DND-41 (cell line): ENCODE results near the gene WDFY3.

Source experiments
- EZH2 ChIP-seq: IDR thresholded peaks from 3 replicates; pipeline ENCODE4 v1.6.1; 2012; ENCODE audit warnings: borderline replicate concordance, low read depth, mild to moderate bottlenecking, moderate library complexity, low read length, inconsistent platforms; ENCODE audit not compliant: severe bottlenecking
- TF ChIP-seq, protein P1 (sequence below): IDR thresholded peaks from 2 replicates; pipeline ENCODE4 v1.5.1; 2012; ENCODE audit warnings: borderline replicate concordance, low read length, moderate library complexity, mild to moderate bottlenecking; ENCODE audit not compliant: poor library complexity, severe bottlenecking; ENCODE audit errors: extremely low read depth

GRCh38 chr4:84622959-84623358 is 343.5 kb downstream of the WDFY3 start:
- TF ChIP-seq, protein P1, sequence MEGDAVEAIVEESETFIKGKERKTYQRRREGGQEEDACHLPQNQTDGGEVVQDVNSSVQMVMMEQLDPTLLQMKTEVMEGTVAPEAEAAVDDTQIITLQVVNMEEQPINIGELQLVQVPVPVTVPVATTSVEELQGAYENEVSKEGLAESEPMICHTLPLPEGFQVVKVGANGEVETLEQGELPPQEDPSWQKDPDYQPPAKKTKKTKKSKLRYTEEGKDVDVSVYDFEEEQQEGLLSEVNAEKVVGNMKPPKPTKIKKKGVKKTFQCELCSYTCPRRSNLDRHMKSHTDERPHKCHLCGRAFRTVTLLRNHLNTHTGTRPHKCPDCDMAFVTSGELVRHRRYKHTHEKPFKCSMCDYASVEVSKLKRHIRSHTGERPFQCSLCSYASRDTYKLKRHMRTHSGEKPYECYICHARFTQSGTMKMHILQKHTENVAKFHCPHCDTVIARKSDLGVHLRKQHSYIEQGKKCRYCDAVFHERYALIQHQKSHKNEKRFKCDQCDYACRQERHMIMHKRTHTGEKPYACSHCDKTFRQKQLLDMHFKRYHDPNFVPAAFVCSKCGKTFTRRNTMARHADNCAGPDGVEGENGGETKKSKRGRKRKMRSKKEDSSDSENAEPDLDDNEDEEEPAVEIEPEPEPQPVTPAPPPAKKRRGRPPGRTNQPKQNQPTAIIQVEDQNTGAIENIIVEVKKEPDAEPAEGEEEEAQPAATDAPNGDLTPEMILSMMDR: no peak
- no peak for TF ChIP-seq EZH2
